Kidney (tissue), 14 donors: ENCODE results near the gene HIPK1. TPM values are rescaled to one million over a fixed set of nuclear protein-coding genes. Genes with fewer than 3 reads are reported as not detected.

Source experiments
- DNase-seq, 5 donors: peaks; one replicate each; pipeline ENCODE4 v3.0.0-alpha.2; 2013 to 2020
- FAIRE-seq: peaks from 2 replicates; lab custom pipeline; 2012; peaks lifted over from hg19 to GRCh38; lab: Jason Lieb, UNC
- H3K27ac ChIP-seq, 2 donors: one replicate each; pipeline ENCODE4 v1.7.0; 2013; ENCODE audit warnings: low read depth in 2 of 2, low read length in 2 of 2, inconsistent platforms in 1 of 2
- H3K27me3 ChIP-seq: one replicate; pipeline ENCODE4 v1.7.1; 2013; ENCODE audit warnings: low read length, inconsistent platforms; ENCODE audit not compliant: control insufficient read depth, insufficient read depth
- H3K36me3 ChIP-seq, 3 donors: one replicate each; pipeline versions ENCODE4 v1.7.0 to v1.7.1; 2013; ENCODE audit warnings: low read length in 3 of 3, control low read depth in 1 of 3, inconsistent platforms in 1 of 3; ENCODE audit not compliant: insufficient read depth in 3 of 3, control insufficient read depth in 2 of 3
- H3K4me1 ChIP-seq, 3 donors: one replicate each; pipeline versions ENCODE4 v1.7.0 to v1.7.1; 2013; ENCODE audit warnings: low read length in 3 of 3, inconsistent platforms in 1 of 3, low read depth in 1 of 3; ENCODE audit not compliant: control insufficient read depth in 2 of 3, insufficient read depth in 2 of 3
- H3K4me3 ChIP-seq, 3 donors: one replicate each; pipeline versions ENCODE4 v1.7.0 to v1.8.1; 2013; ENCODE audit warnings: low read length in 3 of 3, control low read depth in 1 of 3, inconsistent platforms in 1 of 3
- H3K9ac ChIP-seq, 3 donors: one replicate each; pipeline versions ENCODE4 v1.7.0 to v1.7.1; 2013; ENCODE audit warnings: low read length in 3 of 3, control low read depth in 1 of 3, inconsistent platforms in 1 of 3
- H3K9me3 ChIP-seq, 3 donors: one replicate each; pipeline versions ENCODE4 v1.7.0 to v1.7.1; 2013; ENCODE audit warnings: low read length in 3 of 3, control low read depth in 1 of 3, inconsistent platforms in 1 of 3; ENCODE audit not compliant: control insufficient read depth in 2 of 3, insufficient read depth in 1 of 3
- intact Hi-C: fragments of 100-400 bp; cut with DNase I; formaldehyde crosslinking; loops from one replicate; pipeline ENCODE4 v1.11.1; 2022
- polyA plus RNA-seq: library from polyadenylated mRNA; stranded (reverse); fragments of 350-450 nt; fragmentation: Illumina TruSeq; extraction: RNeasy Lipid Tissue Mini Kit (QIAGEN cat#74804); gene quantifications from one replicate; pipeline ENCODE4 v1.2.3, GENCODE V29; 2014; ENCODE audit warnings: low read depth, low replicate concordance; ENCODE audit not compliant: insufficient read depth
- total RNA-seq: library from RNA; stranded (reverse); fragmentation: NEBNext Ultra II Directional; extraction: Animal tissue kit (Norgen Biotek cat#: 25700); gene quantifications from one replicate; pipeline ENCODE4 v1.2.1, GENCODE V29; 2021
- TF ChIP-seq, protein P1 (sequence below): IDR thresholded peaks from 3 replicates; pipeline ENCODE4 v1.5.1; 2012; ENCODE audit warnings: mild to moderate bottlenecking, moderate library complexity, borderline replicate concordance; ENCODE audit not compliant: insufficient read depth; ENCODE audit errors: extremely low read depth
- donor health status: control.
- donor health status: control.
- donor health status: control.
- donor health status: control.
- donor health status: control.
- donor health status: DM: yes; HTN: yes; CAD: no.
- donor health status: Normal renal cell carcinoma (clear cell type).

HIPK1 gene
- total and polyA plus RNA-seq, 2 donors from 2014 or later: 8.4 to 65.0 TPM

DNA sequence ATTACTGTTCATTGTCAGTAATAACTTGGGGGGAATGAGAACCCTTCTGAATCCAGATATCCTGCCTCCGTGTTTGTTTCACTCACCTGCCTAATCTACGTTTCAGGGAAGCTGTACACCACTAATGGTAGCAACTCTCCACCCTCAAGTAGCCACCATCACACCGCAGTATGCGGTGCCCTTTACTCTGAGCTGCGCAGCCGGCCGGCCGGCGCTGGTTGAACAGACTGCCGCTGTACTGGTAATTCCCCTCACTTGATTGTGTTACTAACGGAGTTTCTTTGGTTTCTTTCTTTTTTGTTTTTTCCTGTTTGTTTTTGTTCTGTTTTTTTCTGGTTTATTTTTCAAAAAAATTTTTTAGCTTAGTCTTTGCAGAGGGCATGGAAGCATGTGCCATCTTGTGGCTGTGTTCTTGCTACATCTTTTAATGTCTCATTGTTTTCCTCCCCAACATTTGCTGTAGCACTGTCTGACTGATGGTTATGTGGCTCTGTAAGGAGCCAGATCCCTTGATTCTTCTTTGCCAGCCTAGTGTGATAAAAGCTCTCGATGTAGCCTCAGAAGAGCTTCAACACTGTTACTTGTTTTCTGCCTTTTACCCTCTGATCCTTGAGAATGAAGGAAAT lies 34.3 kb downstream of the HIPK1 start:
- DNase-seq (no peak), FAIRE-seq (no peak)
- peaks cover 6 to 26% (median 21%) of the 10 kb centered on the region in 3 donors for H3K36me3 ChIP-seq
- H3K27ac ChIP-seq: no peak overlapping the region
- H3K9me3 ChIP-seq: no peaks in the 10 kb centered on the region
- no peaks in the 10 kb centered on the region for H3K27me3 ChIP-seq
- H3K4me3 ChIP-seq: no peak overlapping the region
- intact Hi-C loops: no loop called here
- TF ChIP-seq, protein P1, sequence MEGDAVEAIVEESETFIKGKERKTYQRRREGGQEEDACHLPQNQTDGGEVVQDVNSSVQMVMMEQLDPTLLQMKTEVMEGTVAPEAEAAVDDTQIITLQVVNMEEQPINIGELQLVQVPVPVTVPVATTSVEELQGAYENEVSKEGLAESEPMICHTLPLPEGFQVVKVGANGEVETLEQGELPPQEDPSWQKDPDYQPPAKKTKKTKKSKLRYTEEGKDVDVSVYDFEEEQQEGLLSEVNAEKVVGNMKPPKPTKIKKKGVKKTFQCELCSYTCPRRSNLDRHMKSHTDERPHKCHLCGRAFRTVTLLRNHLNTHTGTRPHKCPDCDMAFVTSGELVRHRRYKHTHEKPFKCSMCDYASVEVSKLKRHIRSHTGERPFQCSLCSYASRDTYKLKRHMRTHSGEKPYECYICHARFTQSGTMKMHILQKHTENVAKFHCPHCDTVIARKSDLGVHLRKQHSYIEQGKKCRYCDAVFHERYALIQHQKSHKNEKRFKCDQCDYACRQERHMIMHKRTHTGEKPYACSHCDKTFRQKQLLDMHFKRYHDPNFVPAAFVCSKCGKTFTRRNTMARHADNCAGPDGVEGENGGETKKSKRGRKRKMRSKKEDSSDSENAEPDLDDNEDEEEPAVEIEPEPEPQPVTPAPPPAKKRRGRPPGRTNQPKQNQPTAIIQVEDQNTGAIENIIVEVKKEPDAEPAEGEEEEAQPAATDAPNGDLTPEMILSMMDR: no peak
- no peak overlapping the region for H3K9ac ChIP-seq
- H3K4me1 ChIP-seq: no peaks in the 10 kb centered on the region

DNA sequence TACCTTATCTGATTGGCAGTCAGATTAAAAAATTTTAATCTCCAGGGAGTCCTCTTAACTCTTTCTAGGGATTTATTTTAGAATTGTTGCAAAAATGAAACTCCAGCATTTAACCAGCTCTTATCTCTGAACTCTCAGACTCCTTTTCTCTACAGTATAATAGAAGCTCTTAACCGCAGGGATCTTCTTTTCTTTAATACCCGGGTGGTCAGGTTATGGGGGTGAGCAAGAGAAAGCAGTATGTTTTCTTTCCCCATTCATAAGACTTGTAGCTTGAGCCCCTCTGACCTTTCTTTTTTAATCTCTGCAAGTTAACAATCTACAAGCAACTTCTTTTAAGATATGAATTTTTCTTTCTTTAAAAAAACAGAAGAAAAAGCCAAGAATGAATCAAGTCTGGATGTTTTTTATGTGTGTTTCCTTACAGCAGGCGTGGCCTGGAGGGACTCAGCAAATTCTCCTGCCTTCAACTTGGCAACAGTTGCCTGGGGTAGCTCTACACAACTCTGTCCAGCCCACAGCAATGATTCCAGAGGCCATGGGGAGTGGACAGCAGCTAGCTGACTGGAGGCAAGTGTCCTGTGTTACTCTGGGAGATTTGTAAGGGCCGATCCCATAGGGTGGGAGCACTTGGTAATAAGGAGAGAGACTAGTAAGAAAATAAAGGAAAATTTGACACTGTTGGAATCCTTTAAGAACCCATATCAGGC lies 36.7 kb downstream of the HIPK1 start:
- Histone ChIP-seq H3K9ac (no peak overlapping the region), H3K27ac (no peak overlapping the region), H3K9me3 (no peaks in the 10 kb centered on the region), H3K36me3 (peaks cover 19 to 47% (median 43%) of the 10 kb centered on the region in 3 donors), H3K27me3 (no peaks in the 10 kb centered on the region), H3K4me1 (no peaks in the 10 kb centered on the region), H3K4me3 (no peak overlapping the region)
- no peak for FAIRE-seq
- TF ChIP-seq, protein P1: no peak
- DNase-seq: no peak
- intact Hi-C loops: no loop called here

DNA sequence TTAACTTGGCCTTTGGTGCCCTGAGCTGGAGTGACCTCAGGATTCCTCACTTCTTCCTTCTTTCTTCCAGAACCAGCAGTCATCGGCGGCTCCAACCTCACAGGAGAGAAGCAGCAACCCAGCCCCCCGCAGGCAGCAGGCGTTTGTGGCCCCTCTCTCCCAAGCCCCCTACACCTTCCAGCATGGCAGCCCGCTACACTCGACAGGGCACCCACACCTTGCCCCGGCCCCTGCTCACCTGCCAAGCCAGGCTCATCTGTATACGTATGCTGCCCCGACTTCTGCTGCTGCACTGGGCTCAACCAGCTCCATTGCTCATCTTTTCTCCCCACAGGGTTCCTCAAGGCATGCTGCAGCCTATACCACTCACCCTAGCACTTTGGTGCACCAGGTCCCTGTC lies 43.8 kb downstream of the HIPK1 start:
- DNase-seq (no peak), FAIRE-seq (no peak)
- no peak overlapping the region for H3K9ac ChIP-seq
- H3K4me1 ChIP-seq: peaks cover 0 to 9% (median 3%) of the 10 kb centered on the region in 3 donors
- no peak overlapping the region for H3K27ac ChIP-seq
- no peaks in the 10 kb centered on the region for H3K9me3 ChIP-seq
- no peak overlapping the region for H3K4me3 ChIP-seq
- TF ChIP-seq, protein P1: no peak
- no peaks in the 10 kb centered on the region for H3K27me3 ChIP-seq
- H3K36me3 ChIP-seq: peaks cover 16 to 49% (median 47%) of the 10 kb centered on the region in 3 donors
- intact Hi-C loops: no loop called here
